SIG-M5 (cell line): ENCODE measurements around the gene IL10RA.

Experiments used
- DNase-seq: peaks from one replicate; lab custom pipeline; 2025; lab: John Stamatoyannopoulos, UW

Gene IL10RA

DNA sequence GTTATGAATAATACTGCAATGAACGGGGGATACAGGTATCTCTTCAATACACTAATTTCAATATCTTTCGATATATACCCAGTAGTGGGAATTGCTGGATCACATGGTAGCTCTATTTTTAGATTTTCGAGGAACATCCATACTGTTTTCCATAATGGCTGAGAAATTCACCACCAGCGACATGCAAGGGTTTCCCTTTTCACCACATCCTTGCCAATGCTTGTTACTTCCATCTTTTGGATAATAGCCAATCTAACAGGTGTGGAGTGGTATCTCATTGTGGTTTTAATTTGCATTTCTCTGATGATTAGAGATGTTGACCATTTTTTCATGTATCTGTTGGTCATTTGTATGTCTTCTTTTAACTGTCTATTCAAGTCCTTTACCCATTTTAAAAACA, 5.9 kb downstream of the IL10RA start:
- DNase-seq, result no peak

DNA sequence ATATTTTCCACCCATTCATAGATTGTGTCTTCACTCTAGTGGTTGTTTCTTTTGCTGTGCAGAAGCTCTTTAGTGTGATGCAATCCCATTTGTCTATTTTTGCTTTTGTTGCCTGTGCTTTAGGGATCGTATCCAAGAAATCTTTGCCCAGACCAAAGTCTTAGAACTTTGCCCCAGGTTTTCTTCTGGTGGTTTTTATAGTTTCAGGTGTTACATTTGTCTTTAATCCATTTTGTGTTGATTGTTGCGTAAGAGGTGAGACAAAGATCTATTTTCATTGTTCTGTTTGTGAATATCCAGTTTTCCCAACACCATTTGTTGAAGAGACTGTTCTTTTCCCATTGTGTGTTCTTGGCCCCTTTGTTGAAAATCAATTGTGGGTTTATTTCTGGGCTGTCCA, 6.4 kb downstream of the IL10RA start:
- DNase-seq, result no peak

GRCh38 chr11:117993988-117994745, 8.0 kb downstream of the IL10RA start:
- no peak for DNase-seq

DNA sequence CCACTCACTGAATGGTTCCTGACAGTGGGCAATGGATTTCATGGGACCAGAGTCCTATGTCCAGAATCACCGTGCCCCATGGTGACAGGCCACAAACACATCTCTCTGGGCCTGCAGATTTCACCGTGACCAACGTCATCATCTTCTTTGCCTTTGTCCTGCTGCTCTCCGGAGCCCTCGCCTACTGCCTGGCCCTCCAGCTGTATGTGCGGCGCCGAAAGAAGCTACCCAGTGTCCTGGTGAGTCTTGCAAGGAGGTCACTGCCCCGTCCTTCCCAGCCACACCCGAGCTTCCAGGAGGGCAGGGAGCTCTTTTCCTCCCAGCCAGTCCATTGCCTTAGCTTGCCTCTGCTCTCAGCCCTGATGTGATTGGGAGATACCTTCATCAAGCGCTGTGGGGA, 9.3 kb downstream of the IL10RA start:
- no peak for DNase-seq

DNA sequence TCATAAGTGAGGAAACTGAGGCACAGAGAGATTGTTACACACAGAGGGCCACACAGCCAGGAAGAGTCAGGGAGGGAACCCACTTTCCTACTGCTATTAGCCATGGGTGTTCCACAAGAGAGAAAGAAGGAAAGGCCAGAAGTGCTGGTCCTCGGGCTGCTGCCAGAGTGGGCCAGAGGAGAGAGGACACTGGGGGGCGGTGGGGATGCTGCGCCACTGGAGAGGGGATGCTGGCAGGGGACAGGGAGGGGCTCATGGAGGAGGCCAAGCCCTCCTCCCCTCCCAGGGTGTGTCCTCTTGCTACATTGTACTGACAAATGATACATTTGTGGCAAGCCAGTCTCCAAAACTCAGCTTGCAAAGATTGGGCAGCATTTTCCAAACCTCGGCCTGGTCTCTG, 9.9 kb downstream of the IL10RA start:
- no peak for DNase-seq

DNA sequence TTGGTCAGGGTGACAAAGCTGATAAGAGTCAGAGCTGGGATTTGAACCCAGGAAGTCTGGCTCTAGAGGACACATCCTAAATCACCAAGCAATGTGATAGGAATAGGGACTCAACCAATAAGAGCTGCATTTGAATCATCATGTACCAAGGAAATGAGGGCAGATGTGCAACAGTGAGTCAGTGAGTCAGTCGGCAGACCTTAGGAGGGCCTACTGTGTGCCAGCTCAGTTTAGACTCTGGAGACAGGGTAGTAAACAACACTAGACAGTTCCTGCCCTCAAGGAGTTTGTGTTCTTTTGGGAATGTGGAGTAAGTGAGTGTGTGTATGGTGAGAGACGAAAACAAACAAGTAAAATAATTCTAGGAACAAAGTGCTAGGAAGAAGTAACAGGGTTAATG, 11.2 kb downstream of the IL10RA start:
- no peak for DNase-seq

- DNase-seq, result no peak
Measured at GRCh38 chr11:117997823-117998579, 11.8 kb downstream of the IL10RA start.

DNA sequence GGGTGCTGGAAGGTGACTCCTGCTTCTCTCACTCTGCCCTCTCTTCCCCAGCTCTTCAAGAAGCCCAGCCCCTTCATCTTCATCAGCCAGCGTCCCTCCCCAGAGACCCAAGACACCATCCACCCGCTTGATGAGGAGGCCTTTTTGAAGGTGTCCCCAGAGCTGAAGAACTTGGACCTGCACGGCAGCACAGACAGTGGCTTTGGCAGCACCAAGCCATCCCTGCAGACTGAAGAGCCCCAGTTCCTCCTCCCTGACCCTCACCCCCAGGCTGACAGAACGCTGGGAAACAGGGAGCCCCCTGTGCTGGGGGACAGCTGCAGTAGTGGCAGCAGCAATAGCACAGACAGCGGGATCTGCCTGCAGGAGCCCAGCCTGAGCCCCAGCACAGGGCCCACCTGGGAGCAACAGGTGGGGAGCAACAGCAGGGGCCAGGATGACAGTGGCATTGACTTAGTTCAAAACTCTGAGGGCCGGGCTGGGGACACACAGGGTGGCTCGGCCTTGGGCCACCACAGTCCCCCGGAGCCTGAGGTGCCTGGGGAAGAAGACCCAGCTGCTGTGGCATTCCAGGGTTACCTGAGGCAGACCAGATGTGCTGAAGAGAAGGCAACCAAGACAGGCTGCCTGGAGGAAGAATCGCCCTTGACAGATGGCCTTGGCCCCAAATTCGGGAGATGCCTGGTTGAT, 12.6 kb downstream of the IL10RA start:
- no peak for DNase-seq

DNA sequence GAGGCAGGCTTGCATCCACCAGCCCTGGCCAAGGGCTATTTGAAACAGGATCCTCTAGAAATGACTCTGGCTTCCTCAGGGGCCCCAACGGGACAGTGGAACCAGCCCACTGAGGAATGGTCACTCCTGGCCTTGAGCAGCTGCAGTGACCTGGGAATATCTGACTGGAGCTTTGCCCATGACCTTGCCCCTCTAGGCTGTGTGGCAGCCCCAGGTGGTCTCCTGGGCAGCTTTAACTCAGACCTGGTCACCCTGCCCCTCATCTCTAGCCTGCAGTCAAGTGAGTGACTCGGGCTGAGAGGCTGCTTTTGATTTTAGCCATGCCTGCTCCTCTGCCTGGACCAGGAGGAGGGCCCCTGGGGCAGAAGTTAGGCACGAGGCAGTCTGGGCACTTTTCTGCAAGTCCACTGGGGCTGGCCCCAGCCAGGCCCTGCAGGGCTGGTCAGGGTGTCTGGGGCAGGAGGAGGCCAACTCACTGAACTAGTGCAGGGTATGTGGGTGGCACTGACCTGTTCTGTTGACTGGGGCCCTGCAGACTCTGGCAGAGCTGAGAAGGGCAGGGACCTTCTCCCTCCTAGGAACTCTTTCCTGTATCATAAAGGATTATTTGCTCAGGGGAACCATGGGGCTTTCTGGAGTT, 13.3 kb downstream of the IL10RA start:
- no peak for DNase-seq

DNA sequence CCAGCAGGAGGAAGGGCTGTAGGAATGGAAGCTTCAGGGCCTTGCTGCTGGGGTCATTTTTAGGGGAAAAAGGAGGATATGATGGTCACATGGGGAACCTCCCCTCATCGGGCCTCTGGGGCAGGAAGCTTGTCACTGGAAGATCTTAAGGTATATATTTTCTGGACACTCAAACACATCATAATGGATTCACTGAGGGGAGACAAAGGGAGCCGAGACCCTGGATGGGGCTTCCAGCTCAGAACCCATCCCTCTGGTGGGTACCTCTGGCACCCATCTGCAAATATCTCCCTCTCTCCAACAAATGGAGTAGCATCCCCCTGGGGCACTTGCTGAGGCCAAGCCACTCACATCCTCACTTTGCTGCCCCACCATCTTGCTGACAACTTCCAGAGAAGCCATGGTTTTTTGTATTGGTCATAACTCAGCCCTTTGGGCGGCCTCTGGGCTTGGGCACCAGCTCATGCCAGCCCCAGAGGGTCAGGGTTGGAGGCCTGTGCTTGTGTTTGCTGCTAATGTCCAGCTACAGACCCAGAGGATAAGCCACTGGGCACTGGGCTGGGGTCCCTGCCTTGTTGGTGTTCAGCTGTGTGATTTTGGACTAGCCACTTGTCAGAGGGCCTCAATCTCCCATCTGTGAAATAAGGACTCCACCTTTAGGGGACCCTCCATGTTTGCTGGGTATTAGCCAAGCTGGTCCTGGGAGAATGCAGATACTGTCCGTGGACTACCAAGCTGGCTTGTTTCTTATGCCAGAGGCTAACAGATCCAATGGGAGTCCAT, 14.1 kb downstream of the IL10RA start:
- DNase-seq, result no peak

DNA sequence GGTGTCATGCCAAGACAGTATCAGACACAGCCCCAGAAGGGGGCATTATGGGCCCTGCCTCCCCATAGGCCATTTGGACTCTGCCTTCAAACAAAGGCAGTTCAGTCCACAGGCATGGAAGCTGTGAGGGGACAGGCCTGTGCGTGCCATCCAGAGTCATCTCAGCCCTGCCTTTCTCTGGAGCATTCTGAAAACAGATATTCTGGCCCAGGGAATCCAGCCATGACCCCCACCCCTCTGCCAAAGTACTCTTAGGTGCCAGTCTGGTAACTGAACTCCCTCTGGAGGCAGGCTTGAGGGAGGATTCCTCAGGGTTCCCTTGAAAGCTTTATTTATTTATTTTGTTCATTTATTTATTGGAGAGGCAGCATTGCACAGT, 14.6 kb downstream of the IL10RA start:
- DNase-seq, result no peak

- no peak for DNase-seq
Measured at GRCh38 chr11:118001494-118001971, 15.3 kb downstream of the IL10RA start.

- DNase-seq, result no peak
Measured at GRCh38 chr11:118002010-118002540, 15.9 kb downstream of the IL10RA start.

GRCh38 chr11:118002541-118003423, 16.6 kb downstream of the IL10RA start:
- no peak for DNase-seq

GRCh38 chr11:118003456-118003855, 17.3 kb downstream of the IL10RA start:
- DNase-seq, result no peak

DNA sequence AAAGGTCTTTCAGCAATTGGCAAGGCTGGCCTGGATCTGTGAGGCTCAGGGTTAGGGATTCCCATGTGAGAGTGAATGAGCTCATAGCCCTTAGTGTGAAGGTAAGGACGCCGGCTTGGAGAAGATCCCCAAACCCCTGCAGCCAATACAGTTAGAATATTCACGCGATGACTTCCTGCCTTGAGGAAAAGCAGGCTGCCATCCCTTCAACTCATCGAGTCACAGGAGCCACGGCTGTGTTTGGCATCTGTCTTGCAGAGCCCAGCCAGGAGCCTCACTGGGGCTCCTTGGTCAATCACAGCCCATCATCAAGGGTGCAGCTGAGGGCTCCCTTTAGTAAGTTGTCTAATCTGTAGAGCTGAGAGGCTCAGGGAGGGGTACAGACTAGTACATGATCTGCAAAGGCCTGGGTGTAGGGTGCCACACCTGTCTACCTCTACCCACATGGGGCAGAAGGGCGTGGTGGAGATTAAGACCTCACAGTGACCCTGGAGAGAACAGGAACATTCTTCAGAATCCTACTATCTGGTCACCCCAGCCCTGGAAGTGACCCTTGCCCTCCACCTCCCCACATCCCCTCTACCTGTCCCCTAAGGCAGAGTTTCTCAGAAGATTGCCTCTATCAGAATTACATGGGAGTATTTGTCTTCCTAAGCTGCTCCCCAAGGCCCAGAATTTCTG, 18.5 kb downstream of the IL10RA start:
- DNase-seq, result no peak

DNA sequence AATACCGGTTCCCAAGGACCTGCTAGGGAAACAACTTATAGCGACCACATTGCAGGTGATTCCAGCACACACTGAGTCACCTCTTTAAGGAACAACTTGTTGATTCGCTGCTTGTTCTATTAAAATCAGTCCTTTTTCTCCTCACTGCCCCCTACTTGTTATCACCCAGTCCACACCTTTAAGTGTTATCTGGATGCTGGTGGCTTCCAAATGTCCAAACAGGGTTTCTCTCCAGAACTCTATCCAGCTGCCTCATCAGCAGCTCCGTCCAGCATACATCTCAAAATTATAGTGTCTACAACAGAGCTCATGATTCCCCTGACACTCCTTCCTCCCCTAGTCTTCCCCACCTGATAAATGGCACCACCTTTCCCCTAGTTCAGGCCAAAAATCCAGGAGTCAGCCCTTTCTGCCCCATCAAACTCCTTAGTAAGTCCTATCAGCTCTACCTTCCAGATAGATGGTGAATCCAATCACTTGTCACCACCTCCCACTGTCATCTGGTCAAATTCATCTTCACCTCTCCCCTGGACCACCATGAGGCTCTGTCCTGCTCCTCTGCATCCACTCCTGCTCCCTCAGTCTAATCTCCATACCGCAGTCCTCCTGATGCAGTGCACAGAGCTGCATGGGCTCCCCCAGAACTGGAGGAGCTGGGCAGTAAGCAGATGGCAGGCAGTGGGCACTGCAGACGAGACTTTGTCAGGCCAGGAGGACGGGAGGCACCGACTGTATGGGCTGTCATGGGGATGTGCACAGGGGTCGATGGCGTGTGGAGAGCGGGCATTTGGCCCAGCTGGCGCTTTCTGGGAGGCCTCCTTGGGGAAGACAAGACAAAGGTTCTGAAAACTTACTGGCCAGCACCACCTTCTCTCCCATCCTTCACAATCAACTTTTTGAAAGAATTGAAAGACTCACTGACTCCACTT, 19.3 kb downstream of the IL10RA start:
- DNase-seq, result no peak

DNA sequence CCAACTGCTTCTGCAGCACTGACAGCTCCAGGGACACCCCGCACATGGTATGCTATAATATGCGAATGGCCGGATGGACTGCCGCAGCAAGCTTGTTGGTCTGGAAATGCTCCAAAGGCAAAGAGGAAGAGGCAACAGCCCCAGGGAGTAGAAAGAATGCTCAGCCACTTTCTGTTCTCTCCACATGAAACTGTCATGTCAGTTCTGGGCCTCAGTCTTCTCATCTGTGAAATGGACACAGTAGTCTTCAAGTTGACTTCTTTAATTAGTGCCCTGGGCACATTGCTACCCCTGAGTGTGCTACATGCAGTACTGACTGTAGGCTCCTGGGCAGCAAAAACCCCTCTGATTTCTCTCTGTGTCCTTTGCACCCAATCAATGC, 19.9 kb downstream of the IL10RA start:
- no peak for DNase-seq

DNA sequence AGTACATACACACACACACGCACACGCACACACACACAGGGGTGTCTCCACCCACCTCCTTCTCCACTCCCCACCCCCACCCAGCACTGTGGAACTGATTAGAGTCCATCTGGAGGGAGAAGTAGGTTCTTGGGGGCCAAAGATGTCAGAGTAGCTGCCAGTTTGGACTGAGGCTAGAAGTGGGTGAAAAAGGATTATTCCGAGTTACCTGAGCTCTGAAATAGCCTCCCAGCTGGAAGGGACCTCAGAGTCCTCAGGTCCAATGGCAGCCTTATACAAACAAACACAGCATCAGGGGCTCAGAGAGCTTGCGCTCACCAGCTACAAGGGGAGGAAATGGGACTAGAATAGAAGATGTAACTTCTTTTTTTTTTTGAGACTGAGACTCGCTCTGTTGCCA, 20.8 kb downstream of the IL10RA start:
- DNase-seq, result no peak
